GM12878 (cell line): Measurements from ENCODE around the gene PLPP7. TPM values are rescaled to one million over a fixed set of nuclear protein-coding genes. Genes with fewer than 3 reads are reported as not detected.

Experiments used
- BACH1 ChIP-seq: fragments of 450-650 bp; IDR thresholded peaks from 2 replicates; pipeline ENCODE4 v1.6.1; 2017; ENCODE audit warnings: mild to moderate bottlenecking, borderline replicate concordance
- BCL11A ChIP-seq: IDR thresholded peaks from 2 replicates; pipeline ENCODE4 v1.6.1; 2011; ENCODE audit warnings: low read depth, low read length
- EGR1 ChIP-seq, 2 experiments: IDR thresholded peaks; 1 replicate in 1 of 2; 2 replicates in 1 of 2; pipeline ENCODE4 v1.6.1; 2011 to 2012; ENCODE audit warnings: low read depth in 2 of 2, low read length in 2 of 2, borderline replicate concordance in 1 of 2, mild to moderate bottlenecking in 1 of 2, moderate library complexity in 1 of 2
- HDAC6 ChIP-seq: fragments of 200-600 bp; sonication (generic); IDR thresholded peaks from one replicate; pipeline ENCODE4 v1.8.0; 2017; ENCODE audit warnings: antibody characterized with exemption; ENCODE audit not compliant: unreplicated experiment
- KLF5 ChIP-seq: fragments of 450-650 bp; IDR thresholded peaks from 2 replicates; pipeline ENCODE4 v1.6.1; 2014; ENCODE audit warnings: mild to moderate bottlenecking; ENCODE audit not compliant: partially characterized antibody
- MYC ChIP-seq: IDR thresholded peaks from 2 replicates; pipeline ENCODE4 v1.6.1; 2011; ENCODE audit warnings: mild to moderate bottlenecking, low read length, moderate library complexity, inconsistent platforms; ENCODE audit not compliant: insufficient read depth, insufficient replicate concordance, insufficient read length, severe bottlenecking
- RBBP5 ChIP-seq: fragments of 200-600 bp; sonication (generic); conservative IDR thresholded peaks from 2 replicates; pipeline ENCODE4 v1.6.1; 2016
- STAT3 ChIP-seq: IDR thresholded peaks from 2 replicates; pipeline ENCODE4 v1.6.1; 2011; ENCODE audit warnings: low read depth, low read length, improper control_type of control experiment
- ZNF24 ChIP-seq: fragments of 450-650 bp; IDR thresholded peaks from 2 replicates; pipeline ENCODE4 v1.6.1; 2017; ENCODE audit warnings: antibody characterized with exemption, mild to moderate bottlenecking
- polyA plus RNA-seq, 11 experiments: library from polyadenylated mRNA; depleted of rRNA in 4 of 11; unstranded in 6 of 11; stranded (reverse) in 5 of 11; fragments of >200 nt; fragmentation: Nextera tagmentation in 4 of 11; fragmentation: Illumina TruSeq in 1 of 11; extraction: Ambion mirVana in 4 of 11; extraction: Trizol in 1 of 11; gene quantifications; 1 replicate in 1 of 11; 2 replicates in 10 of 11; pipeline versions ENCODE4 v1.2.1 to v1.2.3, GENCODE V29; 2011 to 2016; ENCODE audit warnings: inconsistent platforms in 2 of 11, missing spikeins in 2 of 11, low read depth in 1 of 11
- total RNA-seq, 4 experiments: library from RNA; depleted of rRNA in 3 of 4; stranded (reverse); fragments of >200 nt in 3 of 4; fragmentation: Illumina TruSeq in 1 of 4; extraction: Trizol in 1 of 4; gene quantifications; 2 replicates each; pipeline versions ENCODE4 v1.2.1 to v1.2.3, GENCODE V29; 2013 to 2021
- TF ChIP-seq, protein P1 (sequence below): fragments of 450-650 bp; formaldehyde crosslinking; IDR thresholded peaks from 2 replicates; pipeline ENCODE4 v1.4.0; 2020; ENCODE audit warnings: mild to moderate bottlenecking, moderate library complexity
- TF ChIP-seq, protein P2 (sequence below): IDR thresholded peaks from 2 replicates; pipeline ENCODE4 v1.6.1; 2012; ENCODE audit warnings: low read length, inconsistent platforms
- TF ChIP-seq, protein P3 (sequence below), 3 experiments: IDR thresholded peaks in 2 of 3; conservative IDR thresholded peaks in 1 of 3; 2 replicates each; pipeline ENCODE4 v1.5.1; 2011; ENCODE audit warnings: low read depth in 3 of 3, low read length in 3 of 3, mild to moderate bottlenecking in 3 of 3, control low read depth in 2 of 3, moderate library complexity in 2 of 3, inconsistent platforms in 1 of 3, mixed read lengths in 1 of 3; ENCODE audit not compliant: control insufficient read depth in 2 of 3, insufficient read depth in 1 of 3; ENCODE audit errors: extremely low read depth in 1 of 3
- TF ChIP-seq, protein P4 (sequence below): fragments of 450-650 bp; IDR thresholded peaks from 2 replicates; pipeline ENCODE4 v1.6.1; 2017; ENCODE audit warnings: mild to moderate bottlenecking
- TF ChIP-seq, protein P5 (sequence below): IDR thresholded peaks from 2 replicates; pipeline ENCODE4 v1.6.1; 2011; ENCODE audit warnings: borderline replicate concordance, low read depth, mild to moderate bottlenecking, moderate library complexity, mixed read lengths, low read length; ENCODE audit not compliant: insufficient read depth; ENCODE audit errors: extremely low read length
- TF ChIP-seq, protein P6 (sequence below): IDR thresholded peaks from 2 replicates; pipeline ENCODE4 v1.6.1; 2012; ENCODE audit warnings: low read depth, low read length, improper control_type of control experiment

PLPP7 gene
- total and polyA plus RNA-seq, 10 of the 15 experiments (the other 5 are each of a cell fraction or from before 2014, with no cell fraction given) = 0.05 to 1.0 (median 0.40) TPM; not detected in 3

DNA sequence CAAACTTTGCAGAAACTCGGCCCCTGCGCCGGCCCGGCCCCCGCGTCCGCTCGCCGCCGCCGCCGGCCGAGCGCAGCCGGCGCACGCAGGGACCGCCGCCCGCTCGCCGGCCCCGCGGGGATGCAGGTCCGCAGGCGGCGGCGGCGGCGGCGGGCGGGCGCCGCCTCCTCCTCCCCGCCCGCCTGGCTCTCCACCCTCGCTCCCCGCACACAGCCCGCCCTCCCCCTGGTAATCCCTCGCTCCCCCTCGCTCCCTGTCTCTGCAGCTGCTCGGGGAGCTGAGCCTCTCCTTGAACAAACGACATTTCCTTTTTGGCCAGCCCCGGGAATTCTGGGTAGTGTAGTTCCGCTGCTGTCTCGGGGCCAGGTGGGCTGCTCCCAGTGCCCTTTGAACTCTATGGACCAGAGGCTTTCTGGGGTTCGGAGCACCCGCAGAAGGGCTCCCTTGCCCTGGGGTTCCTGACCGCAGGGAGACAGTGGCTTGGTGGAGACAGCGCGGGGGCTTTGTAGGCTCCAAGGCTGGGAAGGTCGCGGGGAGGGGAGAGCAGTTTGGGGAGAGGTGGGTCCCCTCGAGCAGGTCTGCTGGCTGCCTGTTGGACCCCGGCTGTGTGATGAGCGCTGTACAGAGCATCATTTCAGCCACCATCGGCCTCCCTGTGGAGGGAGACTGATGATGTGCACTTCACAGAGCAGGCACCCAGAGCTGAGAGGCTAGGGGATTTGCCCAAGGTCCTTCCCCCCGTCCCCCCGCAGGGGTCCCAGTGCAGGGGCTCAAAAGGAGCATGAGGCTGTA is 11.4 kb upstream of the PLPP7 start (continued):
- TF ChIP-seq, protein P1, sequence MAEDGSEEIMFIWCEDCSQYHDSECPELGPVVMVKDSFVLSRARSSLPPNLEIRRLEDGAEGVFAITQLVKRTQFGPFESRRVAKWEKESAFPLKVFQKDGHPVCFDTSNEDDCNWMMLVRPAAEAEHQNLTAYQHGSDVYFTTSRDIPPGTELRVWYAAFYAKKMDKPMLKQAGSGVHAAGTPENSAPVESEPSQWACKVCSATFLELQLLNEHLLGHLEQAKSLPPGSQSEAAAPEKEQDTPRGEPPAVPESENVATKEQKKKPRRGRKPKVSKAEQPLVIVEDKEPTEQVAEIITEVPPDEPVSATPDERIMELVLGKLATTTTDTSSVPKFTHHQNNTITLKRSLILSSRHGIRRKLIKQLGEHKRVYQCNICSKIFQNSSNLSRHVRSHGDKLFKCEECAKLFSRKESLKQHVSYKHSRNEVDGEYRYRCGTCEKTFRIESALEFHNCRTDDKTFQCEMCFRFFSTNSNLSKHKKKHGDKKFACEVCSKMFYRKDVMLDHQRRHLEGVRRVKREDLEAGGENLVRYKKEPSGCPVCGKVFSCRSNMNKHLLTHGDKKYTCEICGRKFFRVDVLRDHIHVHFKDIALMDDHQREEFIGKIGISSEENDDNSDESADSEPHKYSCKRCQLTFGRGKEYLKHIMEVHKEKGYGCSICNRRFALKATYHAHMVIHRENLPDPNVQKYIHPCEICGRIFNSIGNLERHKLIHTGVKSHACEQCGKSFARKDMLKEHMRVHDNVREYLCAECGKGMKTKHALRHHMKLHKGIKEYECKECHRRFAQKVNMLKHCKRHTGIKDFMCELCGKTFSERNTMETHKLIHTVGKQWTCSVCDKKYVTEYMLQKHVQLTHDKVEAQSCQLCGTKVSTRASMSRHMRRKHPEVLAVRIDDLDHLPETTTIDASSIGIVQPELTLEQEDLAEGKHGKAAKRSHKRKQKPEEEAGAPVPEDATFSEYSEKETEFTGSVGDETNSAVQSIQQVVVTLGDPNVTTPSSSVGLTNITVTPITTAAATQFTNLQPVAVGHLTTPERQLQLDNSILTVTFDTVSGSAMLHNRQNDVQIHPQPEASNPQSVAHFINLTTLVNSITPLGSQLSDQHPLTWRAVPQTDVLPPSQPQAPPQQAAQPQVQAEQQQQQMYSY (CRISPR knock-in tag) = no peak
- no peak for TF ChIP-seq STAT3
- no peak for TF ChIP-seq KLF5
- no peak for TF ChIP-seq RBBP5
- TF ChIP-seq HDAC6 = no peak
- TF ChIP-seq, protein P2, sequence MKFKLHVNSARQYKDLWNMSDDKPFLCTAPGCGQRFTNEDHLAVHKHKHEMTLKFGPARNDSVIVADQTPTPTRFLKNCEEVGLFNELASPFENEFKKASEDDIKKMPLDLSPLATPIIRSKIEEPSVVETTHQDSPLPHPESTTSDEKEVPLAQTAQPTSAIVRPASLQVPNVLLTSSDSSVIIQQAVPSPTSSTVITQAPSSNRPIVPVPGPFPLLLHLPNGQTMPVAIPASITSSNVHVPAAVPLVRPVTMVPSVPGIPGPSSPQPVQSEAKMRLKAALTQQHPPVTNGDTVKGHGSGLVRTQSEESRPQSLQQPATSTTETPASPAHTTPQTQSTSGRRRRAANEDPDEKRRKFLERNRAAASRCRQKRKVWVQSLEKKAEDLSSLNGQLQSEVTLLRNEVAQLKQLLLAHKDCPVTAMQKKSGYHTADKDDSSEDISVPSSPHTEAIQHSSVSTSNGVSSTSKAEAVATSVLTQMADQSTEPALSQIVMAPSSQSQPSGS = no peak
- no peak for TF ChIP-seq ZNF24
- TF ChIP-seq, protein P3, sequence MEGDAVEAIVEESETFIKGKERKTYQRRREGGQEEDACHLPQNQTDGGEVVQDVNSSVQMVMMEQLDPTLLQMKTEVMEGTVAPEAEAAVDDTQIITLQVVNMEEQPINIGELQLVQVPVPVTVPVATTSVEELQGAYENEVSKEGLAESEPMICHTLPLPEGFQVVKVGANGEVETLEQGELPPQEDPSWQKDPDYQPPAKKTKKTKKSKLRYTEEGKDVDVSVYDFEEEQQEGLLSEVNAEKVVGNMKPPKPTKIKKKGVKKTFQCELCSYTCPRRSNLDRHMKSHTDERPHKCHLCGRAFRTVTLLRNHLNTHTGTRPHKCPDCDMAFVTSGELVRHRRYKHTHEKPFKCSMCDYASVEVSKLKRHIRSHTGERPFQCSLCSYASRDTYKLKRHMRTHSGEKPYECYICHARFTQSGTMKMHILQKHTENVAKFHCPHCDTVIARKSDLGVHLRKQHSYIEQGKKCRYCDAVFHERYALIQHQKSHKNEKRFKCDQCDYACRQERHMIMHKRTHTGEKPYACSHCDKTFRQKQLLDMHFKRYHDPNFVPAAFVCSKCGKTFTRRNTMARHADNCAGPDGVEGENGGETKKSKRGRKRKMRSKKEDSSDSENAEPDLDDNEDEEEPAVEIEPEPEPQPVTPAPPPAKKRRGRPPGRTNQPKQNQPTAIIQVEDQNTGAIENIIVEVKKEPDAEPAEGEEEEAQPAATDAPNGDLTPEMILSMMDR (IDR thresholded peaks at IDR 0.05 in 2 of 3, conservative IDR thresholded peaks at IDR 0.05 in 1 of 3; ENCODE audit: control insufficient read depth in 2 of 3, extremely low read depth in 1 of 3, insufficient read depth in 1 of 3, low read depth in 3 of 3, low read length in 3 of 3) = no peak
- no peak for TF ChIP-seq BACH1
- no peak for TF ChIP-seq EGR1 (IDR thresholded peaks at IDR 0.05; ENCODE audit: borderline replicate concordance in 1 of 2, low read depth in 2 of 2, low read length in 2 of 2)
- TF ChIP-seq MYC = no peak
- TF ChIP-seq, protein P4, sequence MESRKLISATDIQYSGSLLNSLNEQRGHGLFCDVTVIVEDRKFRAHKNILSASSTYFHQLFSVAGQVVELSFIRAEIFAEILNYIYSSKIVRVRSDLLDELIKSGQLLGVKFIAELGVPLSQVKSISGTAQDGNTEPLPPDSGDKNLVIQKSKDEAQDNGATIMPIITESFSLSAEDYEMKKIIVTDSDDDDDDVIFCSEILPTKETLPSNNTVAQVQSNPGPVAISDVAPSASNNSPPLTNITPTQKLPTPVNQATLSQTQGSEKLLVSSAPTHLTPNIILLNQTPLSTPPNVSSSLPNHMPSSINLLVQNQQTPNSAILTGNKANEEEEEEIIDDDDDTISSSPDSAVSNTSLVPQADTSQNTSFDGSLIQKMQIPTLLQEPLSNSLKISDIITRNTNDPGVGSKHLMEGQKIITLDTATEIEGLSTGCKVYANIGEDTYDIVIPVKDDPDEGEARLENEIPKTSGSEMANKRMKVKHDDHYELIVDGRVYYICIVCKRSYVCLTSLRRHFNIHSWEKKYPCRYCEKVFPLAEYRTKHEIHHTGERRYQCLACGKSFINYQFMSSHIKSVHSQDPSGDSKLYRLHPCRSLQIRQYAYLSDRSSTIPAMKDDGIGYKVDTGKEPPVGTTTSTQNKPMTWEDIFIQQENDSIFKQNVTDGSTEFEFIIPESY = no peak
- TF ChIP-seq, protein P5, sequence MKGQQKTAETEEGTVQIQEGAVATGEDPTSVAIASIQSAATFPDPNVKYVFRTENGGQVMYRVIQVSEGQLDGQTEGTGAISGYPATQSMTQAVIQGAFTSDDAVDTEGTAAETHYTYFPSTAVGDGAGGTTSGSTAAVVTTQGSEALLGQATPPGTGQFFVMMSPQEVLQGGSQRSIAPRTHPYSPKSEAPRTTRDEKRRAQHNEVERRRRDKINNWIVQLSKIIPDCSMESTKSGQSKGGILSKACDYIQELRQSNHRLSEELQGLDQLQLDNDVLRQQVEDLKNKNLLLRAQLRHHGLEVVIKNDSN = no peak
- TF ChIP-seq, protein P6, sequence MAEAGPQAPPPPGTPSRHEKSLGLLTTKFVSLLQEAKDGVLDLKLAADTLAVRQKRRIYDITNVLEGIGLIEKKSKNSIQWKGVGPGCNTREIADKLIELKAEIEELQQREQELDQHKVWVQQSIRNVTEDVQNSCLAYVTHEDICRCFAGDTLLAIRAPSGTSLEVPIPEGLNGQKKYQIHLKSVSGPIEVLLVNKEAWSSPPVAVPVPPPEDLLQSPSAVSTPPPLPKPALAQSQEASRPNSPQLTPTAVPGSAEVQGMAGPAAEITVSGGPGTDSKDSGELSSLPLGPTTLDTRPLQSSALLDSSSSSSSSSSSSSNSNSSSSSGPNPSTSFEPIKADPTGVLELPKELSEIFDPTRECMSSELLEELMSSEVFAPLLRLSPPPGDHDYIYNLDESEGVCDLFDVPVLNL = no peak
- no peak for TF ChIP-seq BCL11A
